CD4-positive, alpha-beta T cell treated with Interleukin-15 for 1 hour (primary cell): ENCODE results near the gene ZBTB40.

Experiments
- DNase-seq: peaks from one replicate; pipeline ENCODE4 v3.0.0-alpha.2; 2020

The ZBTB40 gene

DNA sequence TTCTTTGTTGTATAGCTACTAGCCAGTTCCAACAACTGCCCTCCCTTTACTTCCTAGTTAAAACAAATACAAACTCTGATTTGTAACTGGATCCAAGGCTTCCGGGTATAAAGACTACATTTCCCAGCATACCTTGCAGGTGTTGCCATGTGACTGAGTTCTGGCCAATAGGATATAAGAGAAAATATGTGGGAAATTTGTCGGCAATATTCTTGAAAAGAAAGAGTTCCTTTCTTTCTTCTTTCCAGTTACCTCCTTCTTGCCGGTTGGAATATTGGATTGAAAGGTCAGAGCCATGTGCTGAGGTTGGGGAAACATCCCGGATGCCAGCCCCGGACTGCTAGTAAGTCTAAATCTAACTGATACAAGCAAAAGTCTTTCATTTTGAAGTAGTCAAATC is 23.0 kb upstream of the ZBTB40 start:
- no peak for DNase-seq

DNA sequence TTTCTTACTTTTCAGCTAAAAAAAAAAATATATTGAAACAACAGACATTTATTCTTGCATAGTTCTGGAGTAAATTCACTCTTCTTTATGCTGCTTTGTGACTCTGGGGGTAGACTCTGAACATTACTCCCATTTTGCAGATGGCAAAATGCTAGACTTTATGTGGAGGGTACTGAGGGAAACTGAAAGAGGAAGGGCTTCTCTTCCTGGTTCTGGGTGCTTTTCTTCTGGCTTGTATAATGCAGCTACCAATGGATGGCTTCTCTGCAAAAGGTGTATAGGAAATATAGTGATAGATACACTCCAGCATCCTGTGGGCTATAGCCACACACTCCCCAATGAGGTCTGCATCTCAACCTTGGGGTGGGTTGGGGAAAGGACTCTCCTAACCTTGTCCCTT is 19.7 kb upstream of the ZBTB40 start:
- DNase-seq = no peak

- DNase-seq = no peak
These were observed 16.9 kb upstream of the ZBTB40 start for GRCh38 chr1:22434717-22435116.

- DNase-seq = no peak
These were observed 14.7 kb upstream of the ZBTB40 start for GRCh38 chr1:22436948-22437347.

DNA sequence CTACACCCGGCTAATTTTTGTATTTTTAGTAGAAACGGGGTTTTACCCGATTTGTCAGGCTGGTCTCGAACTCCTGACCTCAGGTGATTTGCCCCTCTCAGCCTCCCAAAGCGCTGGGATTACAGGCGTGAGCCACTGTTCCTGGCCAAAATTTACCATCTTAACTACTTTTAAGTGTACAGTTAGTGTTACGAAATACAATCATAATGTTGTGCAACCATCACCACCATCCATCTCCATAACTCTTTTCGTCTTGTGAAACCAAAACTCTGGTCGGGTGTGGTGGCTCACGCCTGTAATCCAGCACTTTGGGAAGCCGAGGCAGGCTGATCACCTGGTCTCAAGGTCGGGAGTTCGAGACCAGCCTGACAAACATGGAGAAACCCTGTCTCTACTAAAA is 14.1 kb upstream of the ZBTB40 start:
- DNase-seq = no peak

GRCh38 chr1:22440582-22440981 is 11.1 kb upstream of the ZBTB40 start:
- no peak for DNase-seq

DNA sequence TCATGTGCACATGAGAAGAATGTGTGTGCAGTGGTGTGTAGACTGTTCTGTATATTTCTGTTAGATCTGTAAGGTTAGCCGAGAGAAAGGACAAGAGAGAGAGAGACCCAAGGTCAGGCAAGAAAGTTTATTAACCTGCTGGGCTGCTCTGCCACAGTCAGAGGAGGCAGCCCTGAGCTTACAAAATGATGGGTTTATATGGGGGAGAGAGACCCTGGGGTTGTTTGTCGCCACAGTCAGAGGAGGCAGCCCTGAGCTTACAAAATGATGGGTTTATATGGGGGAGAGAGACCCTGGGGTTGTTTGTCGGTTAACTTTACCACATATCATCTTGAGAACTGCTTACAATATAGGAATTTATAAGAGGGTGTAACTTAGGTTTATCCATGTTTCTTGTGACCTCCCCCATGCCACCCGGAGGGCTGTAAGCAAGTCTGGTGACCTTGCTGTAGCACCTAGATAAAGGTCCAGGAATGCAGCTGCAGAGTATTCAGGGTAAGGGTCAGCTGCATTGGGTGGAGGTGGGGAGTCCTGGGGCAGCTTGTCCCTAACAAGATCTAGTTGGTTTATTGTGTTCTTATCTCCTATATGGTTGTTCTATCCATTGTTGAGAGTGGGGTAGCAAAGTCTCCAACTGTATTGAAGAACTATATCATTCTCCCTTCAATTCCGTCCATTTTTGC is 9.3 kb upstream of the ZBTB40 start:
- DNase-seq = no peak

GRCh38 chr1:22443332-22443731 is 8.3 kb upstream of the ZBTB40 start:
- DNase-seq = no peak

- DNase-seq = no peak
These were observed 6.8 kb upstream of the ZBTB40 start for GRCh38 chr1:22444856-22445255.

DNA sequence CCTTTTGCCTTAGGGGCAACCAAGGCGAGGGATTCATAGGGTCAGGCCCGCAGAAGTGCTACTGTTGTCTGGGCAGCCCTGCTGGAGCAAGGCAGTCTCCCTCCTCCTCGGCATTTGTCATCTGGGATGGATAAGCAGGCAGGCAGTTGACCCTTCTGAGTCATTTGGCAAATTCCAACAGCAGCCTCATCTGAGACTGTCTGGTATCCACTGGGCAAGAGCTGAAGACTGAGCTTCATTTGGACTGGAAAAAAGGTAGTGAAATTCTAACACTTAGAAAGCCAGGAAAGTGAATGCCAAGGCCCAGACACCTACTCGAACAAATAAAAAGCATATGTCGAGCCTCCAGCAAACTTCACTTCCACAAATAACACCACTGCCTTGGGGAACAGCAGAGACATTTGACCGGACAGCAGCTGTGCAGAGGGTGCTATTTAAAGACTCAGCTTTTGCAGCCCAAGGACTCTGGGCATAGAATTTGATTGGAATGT is 4.0 kb upstream of the ZBTB40 start:
- DNase-seq = no peak

GRCh38 chr1:22449636-22450035 is 2.0 kb upstream of the ZBTB40 start:
- no peak for DNase-seq

GRCh38 chr1:22450351-22451021 is 1.2 kb upstream of the ZBTB40 start:
- DNase-seq = no peak

GRCh38 chr1:22452481-22452957 is 868 bp downstream of the ZBTB40 start:
- DNase-seq = no peak

DNA sequence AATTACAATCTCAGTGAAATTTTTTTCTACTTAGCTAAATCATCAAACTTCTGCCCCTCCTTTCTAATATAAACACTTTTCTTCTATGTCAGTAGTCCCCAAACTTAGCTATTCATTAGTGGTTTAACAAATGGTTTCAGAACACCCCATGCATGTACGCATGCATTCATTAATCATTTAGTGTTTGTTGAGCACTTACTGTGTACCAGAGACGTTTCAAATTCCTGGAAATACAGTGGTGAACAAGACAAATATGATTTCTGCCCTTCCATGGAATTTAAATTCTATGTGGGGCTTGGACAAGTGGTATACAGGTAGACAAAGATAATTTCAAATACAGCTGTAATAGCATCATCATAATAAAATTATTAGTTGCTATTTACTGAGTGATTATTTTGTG is 1.5 kb downstream of the ZBTB40 start:
- no peak for DNase-seq

DNA sequence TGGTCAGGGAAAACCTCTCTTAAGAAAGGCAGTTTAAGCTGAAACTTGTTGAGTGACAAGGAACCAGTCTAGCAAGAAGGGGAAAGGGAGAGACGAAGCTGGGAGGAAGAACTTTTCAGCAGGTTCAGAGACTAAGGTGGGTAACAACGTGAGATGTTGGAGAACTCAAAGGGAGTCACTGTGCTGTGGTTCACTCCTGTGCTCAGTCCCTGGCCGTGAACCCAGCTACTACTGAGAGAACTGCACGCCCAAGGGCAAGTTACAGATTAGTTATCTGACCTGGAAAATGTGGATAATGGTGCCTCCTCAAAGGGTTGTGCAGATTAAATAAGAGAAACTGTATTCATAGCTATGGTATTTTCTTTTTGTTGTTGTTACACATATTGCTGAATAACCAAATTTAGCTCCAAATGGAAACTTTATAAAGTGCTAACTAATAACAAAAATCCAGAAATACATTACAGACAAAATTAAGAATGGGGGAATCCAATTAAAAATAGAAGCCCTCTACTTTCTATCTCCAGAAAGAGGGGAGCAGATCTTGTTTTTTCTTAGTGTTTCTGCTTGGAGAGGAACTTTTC is 2.9 kb downstream of the ZBTB40 start:
- DNase-seq = no peak

GRCh38 chr1:22457345-22457744 is 5.7 kb downstream of the ZBTB40 start:
- DNase-seq = no peak

DNA sequence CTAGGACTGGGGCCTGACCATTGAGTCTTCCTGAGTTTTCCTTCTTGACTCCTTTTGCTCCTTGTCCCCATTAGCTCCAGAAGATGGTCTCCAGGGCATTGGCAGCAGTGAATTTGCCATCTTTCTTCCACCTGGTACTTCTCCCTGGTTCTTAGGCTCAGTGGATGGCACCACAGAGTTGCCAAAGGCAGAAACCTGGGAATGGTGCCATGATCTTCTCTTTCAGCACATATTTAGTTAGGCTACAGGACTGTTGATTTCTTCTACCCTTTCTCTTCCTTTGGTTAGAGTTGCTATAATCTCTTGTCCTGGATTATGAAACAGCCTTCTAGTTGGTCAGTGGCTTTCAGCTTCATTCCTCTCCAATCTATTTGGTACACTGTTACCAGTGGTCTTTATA is 6.2 kb downstream of the ZBTB40 start:
- DNase-seq = no peak

- no peak for DNase-seq
These were observed 9.4 kb downstream of the ZBTB40 start for GRCh38 chr1:22461100-22461499.

GRCh38 chr1:22461678-22462527 is 10.3 kb downstream of the ZBTB40 start:
- DNase-seq = no peak

DNA sequence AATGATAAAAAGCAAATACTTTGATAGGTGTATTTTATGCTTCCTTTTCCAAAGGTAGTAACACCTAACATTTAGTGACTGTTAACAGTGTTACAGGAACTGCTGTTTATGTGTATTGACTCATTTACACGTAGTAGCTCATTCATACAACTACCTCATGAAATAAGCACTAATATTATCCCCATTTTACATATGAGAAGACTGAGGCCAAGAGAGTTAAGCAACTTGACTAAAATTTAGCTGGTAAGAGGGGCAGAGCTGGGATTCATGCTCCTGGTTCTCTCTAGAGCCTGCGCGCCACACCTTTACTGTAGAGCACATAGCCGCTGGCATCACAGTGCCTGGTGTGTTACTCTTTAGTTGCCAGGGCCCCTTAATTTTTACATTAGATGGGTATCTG is 11.3 kb downstream of the ZBTB40 start:
- DNase-seq = no peak

- no peak for DNase-seq
These were observed 13.4 kb downstream of the ZBTB40 start for GRCh38 chr1:22465015-22465565.

DNA sequence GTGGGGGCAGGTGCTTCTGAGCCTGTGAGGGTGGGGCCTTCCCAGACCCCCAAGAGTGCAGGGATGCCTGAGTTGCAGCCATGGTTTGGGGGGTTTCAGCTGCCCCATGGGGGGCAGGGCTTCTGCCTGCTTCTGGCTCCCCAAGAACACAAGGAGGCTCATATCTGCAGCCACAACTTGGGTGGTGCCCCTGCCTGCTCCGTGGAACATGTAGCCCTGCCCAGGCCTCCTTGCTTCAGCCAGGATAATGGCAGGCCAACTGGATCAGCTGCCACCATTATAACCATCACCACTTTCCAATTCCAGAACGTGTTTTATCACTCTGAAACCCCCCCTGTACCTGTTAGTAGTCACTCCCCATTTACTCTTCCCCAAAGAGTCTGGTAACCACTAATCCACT is 14.0 kb downstream of the ZBTB40 start:
- DNase-seq = no peak

GRCh38 chr1:22470227-22470626 is 18.6 kb downstream of the ZBTB40 start:
- DNase-seq = no peak
